IPS-NIHi7 (cell line): Measurements from ENCODE around the gene CEMIP2.
"Not testable (repeated sequence)": the region's sequence is repeated elsewhere in the genome, so short reads cannot be mapped to it uniquely, and the experiment has no call there.

ENCODE experiments used
- DNase-seq: peaks from one replicate; pipeline ENCODE4 v3.0.0; 2012; ENCODE audit warnings: mixed read lengths; ENCODE audit errors: extremely low spot score

CEMIP2 gene

DNA sequence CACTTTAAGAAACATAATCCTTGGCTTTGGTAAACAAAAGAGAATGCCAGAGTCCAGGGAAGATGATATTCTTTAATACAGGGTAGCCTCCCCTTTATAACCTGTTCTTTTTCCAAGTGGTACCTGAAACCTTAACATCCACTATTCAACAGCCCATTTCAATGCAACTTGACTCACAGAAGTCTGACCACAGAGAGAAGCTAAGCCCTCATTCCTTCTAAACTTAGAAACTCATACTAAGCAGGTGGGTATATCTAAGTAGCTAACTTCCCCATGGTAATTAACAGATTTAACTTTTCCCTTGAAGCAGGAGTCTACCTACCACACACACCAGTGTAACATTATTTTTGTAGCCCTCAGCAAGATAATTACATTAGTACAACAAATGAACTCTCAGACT, 91.9 kb downstream of the CEMIP2 start:
- DNase-seq, result no peak

DNA sequence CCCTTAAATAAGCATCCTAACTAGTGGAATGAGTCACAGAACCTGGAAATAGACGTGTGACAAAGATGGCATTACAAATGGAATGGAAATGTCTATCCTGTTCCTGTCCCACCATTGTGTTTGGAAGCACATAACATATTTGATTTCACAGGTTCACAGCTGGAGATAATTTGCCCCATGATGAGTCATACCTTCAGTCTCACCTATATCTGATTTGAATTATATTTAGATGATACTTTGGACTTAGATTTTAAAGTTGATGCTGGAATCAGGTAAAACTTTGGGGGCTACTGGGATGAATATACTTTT, 92.5 kb downstream of the CEMIP2 start:
- DNase-seq, result no peak

DNA sequence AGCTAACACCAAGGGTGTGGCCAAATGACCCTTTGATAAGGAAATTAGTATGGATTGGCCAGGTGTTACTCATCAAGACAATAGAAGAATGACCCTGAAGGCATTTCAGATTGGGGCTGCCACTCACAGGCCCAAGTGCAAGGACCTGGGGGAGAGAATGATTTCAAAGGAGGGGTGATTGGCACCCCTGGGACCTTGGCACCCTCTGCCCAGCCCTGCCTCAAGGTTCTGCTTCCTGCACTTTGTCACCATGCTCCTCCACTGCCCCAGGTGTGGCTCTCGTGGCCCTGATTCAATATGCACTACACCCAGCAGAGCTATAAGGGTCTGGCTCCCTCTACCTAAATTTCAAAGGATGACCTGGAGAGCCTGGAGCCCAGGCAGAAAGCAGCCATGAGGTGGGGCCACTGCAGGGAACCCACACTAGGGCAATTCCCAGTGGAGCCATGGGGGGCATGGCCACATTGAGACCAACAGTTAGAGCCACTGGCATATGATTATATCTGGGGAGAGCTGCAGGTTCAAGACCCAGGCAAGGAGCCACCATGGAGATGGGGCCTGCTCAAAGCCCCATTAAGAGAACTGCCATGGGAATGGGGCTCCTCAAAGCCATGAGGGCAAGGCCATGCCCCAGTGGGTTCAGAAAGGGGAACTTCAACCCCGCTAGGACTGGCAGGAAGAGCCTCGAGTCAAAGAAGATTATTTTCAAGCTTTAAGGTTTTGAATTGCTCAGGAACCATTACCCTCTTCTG, 93.0 kb downstream of the CEMIP2 start:
- no peak for DNase-seq

DNA sequence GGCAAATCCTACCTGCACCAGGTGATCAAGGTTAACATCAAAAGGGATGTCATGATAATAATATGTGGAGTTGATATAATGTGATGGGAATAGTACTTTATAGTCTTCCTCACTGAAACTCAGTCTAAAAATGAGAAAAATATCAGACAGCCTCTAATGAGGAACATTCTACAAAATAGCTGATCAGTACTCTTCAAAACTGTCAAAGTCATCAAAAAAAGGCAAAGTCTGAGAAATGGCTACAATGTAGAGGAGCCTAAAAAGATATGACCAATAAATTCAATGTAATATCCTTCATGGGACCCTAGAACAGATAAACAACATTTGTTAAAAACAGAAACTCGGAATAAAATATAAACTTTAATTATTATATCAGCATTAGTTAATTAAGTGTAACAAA, 95.7 kb downstream of the CEMIP2 start:
- DNase-seq, result no peak

DNA sequence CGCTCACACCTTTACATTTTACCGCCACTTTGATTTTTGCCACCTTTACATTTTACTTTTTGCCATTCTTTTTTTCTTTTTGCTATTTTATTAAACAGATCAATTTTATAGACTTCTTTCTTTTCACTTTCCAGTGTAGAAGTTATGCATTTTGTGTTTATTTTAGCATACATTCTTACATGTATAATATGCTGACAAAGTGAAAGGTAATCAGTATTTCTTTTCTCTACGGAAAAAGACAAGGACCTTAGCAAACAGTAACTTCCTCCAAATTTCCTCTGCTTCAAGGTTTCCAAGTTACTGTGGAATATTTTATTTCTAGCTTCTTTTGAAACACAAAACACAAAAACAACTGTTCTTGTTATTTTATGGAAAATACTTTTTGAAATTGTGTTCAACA, 97.0 kb downstream of the CEMIP2 start:
- DNase-seq, result no peak

DNA sequence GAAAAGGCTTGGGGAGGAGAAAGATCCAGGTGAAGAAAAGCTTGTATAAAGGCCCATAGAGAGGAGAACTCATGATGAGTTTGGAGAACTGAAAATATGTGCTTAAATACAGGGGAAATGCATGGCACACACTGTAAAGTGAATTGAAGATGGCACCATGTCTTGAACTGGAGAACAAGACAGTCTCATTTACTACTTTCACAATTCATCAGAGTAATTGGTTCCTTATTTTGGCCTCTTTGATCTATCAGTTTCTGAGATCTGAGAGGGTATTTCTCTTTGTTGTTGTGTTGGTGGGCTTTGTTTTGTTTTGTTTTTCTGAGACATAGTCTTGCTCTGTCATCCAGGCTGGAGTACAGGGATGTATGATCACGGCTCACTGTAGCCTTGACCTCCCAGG, 98.2 kb downstream of the CEMIP2 start:
- no peak for DNase-seq

DNA sequence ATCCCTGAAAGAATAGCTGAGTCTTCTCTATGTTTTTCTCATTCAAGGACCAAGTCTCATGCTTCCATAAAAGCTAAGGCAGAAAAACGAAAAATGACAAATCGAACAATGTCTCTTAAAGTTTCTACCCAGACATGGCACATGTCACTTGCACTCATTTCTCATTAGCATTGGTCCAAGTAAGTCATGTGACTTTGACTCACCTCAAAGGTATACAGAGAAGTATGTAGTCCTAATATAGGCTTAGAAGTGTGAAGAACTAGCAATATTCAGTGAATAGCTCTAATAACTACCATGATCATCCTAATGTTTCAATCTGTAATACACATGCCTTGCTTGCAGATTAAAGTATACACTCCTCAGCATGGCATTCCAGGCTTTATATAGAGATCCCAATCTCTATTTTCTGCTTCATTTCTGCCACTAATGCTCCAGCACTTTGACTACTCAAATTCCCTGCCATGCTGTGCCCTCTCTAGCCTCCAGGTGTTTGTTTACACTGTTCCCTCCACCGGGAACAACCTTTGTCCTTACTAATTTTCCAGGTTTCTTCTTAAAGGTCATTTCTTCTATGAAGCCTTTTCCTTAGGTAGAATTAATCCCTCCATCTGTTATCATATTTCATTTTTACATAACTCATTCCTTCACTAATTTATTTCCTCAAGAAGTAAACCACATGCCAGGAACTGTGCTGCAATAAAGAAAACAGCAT, 98.9 kb downstream of the CEMIP2 start:
- no peak for DNase-seq

DNA sequence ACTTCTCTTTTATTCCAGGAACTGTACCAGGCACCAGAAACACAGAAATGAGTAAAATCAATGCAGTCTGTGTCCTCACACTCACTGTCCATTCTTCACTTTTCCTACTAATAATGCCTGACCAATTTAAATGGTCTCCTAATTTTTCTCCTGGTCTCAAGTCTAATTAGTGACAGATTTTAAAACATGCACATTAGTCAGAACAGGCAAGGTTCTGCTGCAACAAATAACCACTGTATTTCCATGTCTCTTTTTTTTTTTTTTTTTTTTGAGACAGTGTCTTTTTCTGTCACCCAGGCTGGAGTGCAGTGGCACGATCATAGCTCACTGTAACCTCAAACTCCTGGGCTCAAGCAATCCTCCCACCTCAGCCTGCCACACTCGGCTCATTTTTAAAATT, 99.6 kb downstream of the CEMIP2 start:
- DNase-seq, result no peak

DNA sequence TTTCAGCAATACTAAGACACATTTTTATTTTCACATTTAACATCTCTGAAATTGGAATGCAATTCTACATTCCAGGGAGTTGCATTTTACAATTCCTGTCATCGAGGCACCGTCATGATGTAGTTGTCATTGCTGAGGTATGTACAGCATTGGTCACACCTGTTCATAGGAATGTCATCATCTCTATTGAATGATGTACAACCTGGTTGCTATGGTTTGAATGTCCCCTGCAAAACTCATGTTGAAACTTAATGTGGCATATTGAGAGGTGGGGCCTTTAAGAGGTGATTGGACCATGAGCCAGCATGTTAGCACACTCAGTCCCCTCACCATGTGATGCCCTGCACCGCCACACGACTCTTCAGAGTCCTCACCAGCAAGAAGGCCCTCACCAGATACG, 103.1 kb downstream of the CEMIP2 start:
- DNase-seq, result no peak

DNA sequence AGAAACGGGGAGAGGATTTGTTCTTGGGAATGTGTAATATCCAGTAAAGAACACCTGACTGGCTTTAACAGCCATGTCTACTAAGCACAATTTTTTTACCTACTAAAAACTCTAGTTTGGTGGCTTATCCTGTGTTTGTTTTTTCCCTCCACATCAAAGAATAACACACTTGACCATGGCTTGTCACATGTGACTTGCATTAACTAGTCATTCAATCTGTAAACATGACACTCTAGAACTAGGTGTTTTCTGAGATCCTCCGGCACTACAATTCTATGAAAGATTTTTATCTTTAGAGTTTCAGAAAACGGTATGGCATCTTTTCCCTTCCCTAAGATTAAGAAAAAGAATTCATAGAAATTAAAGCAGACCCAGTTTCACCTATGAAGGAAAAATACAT, 103.7 kb downstream of the CEMIP2 start:
- DNase-seq, result no peak

DNA sequence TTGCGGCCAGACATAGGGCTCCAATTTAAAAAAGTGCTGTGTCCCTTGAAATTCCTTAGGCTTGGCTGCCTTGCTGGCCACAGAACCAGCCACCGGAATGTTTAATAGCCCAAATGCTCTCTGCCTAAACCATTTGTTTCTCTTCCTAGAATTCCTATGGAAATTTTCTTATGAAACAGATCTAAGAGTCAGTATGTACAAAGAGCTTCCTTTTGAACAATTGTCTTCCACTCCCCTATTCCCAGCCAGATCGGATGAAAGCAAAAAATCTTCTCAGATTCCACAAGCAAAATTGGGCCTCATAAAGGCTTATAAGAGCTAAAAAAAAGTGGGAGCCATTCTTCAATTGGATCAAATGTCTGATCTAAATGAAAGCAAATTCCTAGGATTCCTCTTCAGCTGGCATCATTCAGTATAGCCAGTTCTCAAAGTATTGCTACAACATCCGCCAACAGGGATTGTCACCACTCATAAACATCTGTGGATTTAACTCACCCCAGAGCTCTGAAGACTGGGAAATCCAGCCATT, 104.3 kb downstream of the CEMIP2 start:
- DNase-seq, result no peak

DNA sequence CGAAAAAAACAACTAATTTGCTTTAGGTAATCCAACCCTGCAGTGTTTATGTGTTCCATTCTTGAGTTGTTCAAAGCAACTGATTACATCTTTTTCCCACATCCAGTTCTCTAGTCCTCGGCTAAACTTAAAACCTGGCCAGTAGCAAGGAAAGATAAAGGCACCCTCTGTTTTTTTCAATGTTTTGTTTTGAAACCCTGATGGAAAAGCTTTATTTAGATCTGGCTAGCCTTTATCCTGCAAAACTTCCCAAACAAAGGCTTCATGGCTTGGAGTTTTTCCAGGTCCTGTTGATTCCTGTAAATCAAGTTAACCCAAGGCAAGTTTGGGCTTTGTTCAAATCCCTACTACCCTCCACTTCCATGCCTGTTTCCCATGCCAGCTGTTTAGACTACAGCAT, 105.1 kb downstream of the CEMIP2 start:
- DNase-seq, result peak; percentile 17

DNA sequence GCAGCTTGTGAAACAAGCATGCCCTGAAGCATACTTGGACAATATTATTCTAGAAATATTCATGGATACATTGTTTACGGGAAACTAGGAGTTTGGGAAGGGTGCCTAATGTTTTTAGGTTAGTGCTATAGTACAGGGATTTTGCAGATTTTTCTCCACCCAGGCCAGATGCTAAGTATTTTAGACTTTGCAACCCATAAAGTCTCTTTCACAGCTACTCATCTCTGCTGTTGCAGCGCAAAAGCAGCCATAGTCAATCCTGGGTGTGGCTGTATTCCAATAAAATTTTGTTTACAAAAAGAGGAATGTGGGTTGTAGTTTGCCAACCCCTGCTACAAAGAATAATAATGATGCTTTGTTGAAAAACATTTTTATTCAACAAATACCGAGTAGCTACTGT, 106.2 kb downstream of the CEMIP2 start:
- no peak for DNase-seq

DNA sequence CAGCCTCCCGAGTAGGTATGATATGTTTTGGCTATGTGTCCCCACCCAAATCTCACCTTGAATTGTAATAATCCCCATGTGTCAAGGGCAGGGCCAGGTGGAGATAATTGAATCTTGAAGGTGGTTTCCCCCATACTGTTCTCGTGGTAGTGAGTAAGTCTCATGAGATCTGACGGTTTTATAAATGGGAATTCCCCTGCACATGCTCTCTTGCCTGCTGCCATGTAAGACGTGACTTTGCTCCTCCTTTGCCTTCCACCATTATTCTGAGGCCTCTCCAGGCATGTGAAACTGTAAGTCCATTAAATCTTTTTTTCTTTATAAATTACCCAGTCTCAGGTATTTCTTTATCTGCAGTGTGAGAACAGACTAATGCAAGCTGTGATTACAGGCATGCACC, 111.0 kb downstream of the CEMIP2 start:
- DNase-seq, result not testable (repeated sequence)

DNA sequence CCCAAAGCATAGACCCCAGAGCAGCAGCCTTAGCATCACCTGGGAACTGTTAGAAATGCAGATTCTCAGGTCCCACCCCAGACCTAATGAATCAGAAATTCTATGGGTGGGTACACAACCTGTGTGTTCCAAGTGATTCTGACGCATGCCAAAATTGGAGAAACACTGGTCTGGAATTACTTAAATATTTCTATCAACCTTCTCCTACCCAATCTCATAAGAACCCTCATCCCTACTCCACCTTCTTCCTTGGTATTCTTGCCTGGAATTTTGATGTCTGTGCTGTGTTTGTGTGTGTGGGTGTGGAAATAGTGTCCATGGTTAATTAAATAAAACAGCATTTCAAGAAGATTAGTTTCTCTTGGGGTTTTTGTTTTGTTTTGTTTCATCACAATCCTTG, 111.8 kb downstream of the CEMIP2 start:
- no peak for DNase-seq

DNA sequence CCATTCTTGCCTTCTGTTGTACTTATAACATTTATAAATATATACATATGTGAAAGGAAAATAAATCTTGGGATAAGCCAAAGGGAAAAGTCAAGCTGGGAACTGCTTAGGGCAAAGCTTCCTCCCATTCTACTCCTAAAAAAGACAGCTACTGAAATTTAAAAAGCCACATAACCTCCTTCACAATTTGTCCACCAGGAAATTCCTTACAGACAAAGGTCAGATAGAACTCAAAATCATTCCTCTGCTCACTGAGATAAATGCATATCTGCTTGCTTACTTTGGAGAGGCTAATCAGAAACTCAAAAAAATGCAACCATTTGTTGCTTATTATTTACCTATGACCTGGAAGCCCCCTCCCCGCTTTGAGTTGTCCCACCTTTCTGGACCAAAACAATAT, 112.5 kb downstream of the CEMIP2 start:
- no peak for DNase-seq

DNA sequence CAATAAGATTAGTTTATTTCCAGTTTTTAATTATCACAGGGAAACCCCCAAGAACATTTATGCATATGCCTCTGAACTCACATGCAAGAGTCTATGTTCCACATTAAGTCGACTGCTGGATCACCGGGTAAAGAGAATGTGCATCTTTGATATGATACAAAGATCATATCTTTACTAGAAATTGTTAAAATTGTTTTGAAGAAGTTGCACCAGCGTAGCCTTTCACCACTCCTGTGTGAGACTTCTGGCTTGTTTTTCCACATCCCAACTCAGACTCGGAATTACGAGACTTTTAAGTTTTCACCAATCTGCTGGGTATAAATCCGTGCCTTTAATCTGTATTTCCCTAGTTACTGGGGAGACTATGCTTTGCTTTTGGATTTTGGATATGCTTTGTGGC, 113.2 kb downstream of the CEMIP2 start:
- no peak for DNase-seq

DNA sequence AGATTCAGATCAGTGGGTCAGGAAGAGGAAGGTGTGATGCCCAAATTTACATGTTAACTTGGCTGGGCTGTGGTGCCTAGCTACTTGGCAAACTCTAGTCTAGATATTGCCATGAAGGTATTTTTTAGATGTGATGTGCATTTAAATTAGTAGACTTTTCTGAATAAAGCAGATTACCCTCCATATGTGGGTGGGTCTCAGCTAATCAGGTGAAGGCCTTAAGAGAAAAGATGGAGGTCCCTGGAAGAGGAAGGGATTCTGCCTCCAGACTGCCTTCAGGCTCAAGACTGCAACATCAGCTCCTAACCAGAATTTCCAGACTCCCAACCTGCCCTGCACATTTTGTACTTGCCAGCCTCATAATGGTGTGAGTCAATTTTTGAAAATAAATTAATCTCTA, 115.8 kb downstream of the CEMIP2 start:
- DNase-seq, result no peak

DNA sequence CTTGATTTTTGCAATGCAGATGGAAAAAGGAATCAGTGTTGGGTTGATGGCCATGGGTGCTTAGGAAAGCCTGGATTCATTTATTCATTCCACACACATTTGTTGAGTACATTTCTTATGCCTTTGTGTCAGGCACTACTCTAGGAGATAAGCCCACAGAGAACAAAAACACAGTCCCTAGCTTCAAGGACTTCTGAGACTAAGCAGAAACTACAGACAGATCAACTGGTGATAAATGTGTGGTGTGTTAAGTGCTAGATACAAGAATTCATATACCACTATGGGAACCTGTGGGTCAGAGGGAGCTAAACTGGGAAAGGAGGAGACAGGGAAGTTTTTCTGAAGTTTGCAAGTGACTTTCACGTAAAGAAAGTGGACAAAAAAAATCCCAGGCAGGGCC, 119.9 kb downstream of the CEMIP2 start:
- no peak for DNase-seq

DNA sequence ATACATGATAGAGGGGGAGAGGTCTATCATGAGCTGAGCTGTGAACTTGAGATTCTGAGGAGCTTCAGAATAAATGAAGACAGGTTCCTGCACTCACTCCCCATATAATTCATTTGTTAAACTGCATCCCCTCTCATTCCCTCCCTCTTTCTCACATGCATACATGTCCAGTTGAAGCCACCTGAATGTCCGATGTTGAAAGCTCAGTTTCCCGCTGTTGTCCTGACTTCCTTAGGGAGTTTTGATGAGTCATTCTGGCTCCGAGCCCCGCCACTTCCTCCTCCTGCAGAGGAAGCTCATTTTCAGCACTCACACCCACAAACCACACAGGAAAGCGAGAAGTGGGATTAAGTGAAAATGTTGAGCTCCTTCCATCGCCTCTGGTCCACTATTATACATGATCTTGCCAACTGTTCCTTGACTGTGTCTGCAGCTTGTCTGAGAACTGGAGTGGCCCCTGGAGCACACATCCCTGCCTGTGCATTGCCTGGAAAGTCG, 121.2 kb downstream of the CEMIP2 start:
- peak; percentile 28 for DNase-seq

DNA sequence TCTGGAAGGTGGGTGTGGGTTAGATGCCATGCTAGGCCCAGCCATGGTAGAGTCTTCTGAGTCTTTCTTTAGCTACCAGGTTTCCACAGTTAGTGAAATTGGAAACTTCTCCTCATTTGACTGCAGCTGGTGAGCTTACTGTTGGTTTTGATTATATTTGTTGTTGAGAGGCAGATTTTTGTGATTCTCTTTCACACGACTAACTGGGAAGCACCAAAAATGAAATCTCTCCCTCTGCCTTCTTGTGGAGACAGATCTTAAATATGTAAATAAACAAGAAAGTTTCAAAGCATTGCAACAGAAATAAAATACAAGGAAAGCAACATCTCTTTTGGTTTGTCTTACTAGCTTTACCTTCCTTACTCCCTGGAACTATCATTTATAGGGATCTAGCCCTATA, 122.2 kb downstream of the CEMIP2 start:
- DNase-seq, result no peak

DNA sequence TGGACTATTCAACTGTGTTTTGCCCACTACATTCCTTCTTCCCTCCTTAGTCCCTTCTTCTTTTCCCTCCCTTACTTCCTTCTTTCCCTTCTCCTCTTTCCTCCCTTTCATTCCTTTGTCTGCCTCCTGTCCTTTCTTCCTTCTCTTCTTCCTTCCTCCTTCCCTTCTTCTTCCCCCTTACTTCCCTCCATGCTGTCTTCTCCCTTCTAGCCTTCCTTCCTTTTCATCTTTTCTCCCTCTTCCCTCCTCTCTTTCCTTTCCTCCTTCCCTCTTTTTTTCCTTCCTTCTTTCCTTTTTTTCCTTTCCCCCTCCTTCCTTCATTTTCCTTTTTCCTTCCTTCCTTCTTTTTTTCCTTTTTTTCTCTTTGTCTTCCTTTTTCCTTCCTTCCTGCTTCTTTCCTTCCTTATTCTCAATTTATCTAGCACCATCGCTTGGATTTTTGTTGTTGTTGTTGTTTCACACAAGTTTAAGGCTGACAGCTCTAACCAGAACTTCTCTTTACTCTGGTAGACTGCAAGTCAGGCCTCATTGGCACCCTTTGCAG, 123.4 kb downstream of the CEMIP2 start:
- DNase-seq, result no peak

DNA sequence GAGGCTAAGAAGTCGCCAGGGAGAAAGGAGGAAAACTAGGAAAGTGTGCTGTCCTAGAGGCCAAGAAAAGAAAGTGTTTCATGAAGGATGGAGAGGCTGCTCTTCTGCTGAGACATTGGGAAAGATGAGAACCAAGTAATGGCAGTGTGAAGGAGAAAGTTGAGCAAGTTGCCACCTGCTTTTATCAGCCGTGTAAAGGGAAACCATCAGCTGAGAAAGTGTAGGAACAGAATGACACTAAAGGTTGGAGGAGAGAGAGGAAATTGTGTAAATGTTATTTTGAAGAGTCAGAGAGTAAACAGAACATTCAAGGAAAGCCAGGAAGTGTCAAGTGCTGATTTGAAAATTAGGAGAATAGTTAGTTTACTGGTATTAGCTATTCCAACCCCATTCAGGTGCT, 125.0 kb downstream of the CEMIP2 start:
- DNase-seq, result no peak
